ENCODE results near the gene GSN. TPM values are rescaled to one million over a fixed set of nuclear protein-coding genes. Genes with fewer than 3 reads are reported as not detected.

The GSN gene
- total RNA-seq, 1 donor = 253 TPM

DNA sequence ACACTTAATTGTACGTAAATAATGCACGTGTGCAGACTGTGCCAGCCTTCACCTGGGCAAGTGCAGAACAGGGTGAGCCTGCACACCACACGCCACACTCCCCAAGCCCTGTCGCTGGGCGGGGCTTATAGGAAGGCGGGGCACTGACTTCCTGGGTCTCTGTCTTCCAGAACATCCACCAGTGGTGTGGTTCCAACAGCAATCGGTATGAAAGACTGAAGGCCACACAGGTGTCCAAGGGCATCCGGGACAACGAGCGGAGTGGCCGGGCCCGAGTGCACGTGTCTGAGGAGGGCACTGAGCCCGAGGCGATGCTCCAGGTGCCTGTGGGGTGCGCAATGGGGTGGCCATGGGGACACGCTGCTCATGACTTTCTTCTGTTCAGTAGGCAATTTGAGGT lies 44.2 kb downstream of the GSN start:
- H3K4me3 ChIP-seq (ENCODE audit: low read depth, low read length) = no peak overlapping the region
- no peak for DNase-seq (ENCODE audit: low read depth)
- TF ChIP-seq, protein P1, sequence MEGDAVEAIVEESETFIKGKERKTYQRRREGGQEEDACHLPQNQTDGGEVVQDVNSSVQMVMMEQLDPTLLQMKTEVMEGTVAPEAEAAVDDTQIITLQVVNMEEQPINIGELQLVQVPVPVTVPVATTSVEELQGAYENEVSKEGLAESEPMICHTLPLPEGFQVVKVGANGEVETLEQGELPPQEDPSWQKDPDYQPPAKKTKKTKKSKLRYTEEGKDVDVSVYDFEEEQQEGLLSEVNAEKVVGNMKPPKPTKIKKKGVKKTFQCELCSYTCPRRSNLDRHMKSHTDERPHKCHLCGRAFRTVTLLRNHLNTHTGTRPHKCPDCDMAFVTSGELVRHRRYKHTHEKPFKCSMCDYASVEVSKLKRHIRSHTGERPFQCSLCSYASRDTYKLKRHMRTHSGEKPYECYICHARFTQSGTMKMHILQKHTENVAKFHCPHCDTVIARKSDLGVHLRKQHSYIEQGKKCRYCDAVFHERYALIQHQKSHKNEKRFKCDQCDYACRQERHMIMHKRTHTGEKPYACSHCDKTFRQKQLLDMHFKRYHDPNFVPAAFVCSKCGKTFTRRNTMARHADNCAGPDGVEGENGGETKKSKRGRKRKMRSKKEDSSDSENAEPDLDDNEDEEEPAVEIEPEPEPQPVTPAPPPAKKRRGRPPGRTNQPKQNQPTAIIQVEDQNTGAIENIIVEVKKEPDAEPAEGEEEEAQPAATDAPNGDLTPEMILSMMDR (IDR thresholded peaks at IDR 0.05; ENCODE audit: insufficient read depth, low read length) = no peak

DNA sequence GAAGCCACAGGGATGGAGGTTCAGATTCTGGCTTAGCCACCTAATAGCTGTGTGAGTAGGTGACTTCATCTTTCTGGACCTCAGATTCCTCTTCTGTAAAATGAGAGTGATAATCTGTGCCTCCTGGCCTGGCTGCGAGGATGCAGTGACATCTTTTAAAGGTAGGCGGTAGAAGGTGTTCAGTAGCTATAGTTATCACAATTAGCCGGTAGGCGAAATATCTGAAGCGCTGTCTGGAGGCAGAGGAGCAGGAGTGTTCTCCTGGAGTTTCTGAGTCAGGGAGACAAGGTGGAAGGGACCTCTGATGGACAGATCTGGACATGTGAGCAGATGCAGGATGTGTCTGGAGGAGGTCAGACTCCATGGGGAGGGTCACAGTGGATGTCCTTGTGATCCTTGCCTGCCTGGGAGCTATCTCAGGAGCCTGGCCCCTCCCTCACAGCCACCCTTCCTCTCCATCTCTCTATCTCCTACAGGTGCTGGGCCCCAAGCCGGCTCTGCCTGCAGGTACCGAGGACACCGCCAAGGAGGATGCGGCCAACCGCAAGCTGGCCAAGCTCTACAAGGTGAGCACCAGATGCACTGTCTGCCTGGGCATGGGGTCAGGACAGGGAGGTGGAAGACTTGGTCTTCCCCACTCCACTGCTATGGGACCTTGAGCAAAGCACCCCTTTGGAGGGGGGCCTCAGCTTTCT lies 45.6 kb downstream of the GSN start:
- no peak for DNase-seq (ENCODE audit: low read depth)
- no peak overlapping the region for H3K4me3 ChIP-seq (ENCODE audit: low read depth, low read length)
- TF ChIP-seq, protein P1 (IDR thresholded peaks at IDR 0.05; ENCODE audit: insufficient read depth, low read length) = no peak

DNA sequence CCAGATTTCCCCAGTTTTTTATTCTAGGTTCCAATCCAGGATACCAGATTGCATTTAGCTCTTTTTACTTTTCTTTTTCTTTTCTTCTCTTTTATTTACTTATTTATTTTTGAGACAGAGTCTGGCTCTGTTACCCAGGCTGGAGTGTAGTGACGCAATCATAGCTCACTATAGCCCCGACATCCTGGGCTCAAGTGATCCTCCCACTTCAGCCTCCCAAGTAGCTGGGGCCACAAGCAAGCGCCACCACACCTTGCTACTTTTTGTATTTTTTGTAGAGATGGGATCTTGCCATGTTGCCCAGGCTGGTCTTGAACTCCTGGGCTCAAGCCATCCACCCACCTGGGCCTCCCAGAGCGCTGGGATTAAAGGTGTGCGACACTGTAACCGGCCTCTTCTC lies 48.4 kb downstream of the GSN start:
- H3K4me3 ChIP-seq (ENCODE audit: low read depth, low read length) = no peak overlapping the region
- TF ChIP-seq, protein P1 (IDR thresholded peaks at IDR 0.05; ENCODE audit: insufficient read depth, low read length) = no peak
- no peak for DNase-seq (ENCODE audit: low read depth)

- H3K4me3 ChIP-seq (ENCODE audit: low read depth, low read length) = no peak overlapping the region
- DNase-seq (ENCODE audit: low read depth) = no peak
- TF ChIP-seq, protein P1 (IDR thresholded peaks at IDR 0.05; ENCODE audit: insufficient read depth, low read length) = no peak
Observed at GRCh38 chr9:121316852-121317373, 49.0 kb downstream of the GSN start.

DNA sequence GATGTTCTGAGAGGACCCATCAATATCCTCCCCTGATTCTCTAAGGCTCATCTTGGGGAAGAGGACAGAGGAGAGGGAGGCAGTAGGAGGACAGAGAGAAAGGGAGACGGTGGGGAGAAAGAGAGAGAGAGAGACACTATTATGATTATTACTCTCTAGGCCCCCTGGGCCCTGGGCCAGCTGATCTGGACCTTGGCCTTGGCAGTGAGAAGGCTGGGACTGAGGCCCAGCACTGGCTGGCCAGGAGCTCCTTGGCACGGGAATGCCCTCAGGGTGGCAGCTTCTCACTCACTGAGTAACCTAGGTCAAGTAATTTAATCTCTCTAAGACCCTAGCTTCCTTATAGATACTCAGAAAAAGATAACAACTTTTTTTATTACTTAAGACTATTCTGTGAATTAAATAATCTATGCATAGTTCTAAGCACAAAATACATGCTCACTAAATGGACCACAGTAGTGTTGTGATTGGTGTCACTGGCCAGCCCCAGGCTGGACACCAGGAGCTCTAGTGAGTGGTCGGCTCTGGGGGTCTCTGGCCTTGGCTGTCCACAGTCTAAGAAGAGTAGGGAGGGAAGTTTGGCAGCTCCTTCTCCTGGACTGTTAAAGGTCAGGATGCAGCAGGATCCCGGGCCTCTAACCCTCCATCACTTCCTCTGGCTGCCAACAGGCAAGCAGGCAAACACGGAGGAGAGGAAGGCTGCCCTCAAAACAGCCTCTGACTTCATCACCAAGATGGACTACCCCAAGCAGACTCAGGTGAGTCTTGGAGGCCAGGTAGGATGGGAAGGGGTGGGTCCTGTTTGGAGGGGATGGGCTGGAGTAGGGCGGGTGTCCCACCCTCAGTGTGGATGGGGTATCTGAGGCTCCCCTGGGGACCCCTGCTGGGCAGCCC lies 50.0 kb downstream of the GSN start:
- peak; percentile 38 for DNase-seq (ENCODE audit: low read depth)
- TF ChIP-seq, protein P1 (IDR thresholded peaks at IDR 0.05; ENCODE audit: insufficient read depth, low read length) = no peak

DNA sequence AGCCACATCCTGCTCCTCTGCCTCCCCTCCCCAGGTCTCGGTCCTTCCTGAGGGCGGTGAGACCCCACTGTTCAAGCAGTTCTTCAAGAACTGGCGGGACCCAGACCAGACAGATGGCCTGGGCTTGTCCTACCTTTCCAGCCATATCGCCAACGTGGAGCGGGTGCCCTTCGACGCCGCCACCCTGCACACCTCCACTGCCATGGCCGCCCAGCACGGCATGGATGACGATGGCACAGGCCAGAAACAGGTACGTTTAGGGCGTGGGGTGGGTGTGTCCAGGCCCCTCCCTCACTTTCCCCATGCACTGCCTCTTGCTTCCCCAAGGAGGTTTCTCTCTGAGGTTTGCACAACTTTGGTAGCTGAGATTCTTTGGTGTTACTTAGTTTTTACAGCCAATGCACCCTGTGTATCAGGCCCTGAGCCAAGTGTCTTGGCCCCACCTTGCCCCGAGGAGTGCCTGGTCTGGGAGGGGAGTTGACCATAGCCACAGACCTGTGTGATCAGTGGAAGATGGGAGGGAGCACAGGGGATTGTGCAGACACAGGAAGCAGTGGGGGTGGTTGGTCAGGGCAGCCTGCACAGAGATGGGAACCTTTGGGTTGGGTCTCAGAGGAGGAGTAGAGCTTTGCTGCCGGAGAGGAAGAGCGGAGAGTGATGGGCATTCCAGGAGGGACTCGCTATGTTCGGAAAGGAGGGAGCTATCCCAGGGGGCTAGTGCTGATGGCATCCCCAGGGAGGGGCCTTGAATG lies 50.8 kb downstream of the GSN start:
- no peak for DNase-seq (ENCODE audit: low read depth)
- TF ChIP-seq, protein P1 (IDR thresholded peaks at IDR 0.05; ENCODE audit: insufficient read depth, low read length) = no peak
- H3K4me3 ChIP-seq (ENCODE audit: low read depth, low read length) = no peak overlapping the region

More for the DNA sequence above, 50.0 kb downstream of the GSN start:
- no peak overlapping the region for H3K4me3 ChIP-seq (ENCODE audit: low read depth, low read length)

Measured in fibroblast of the aortic adventitia (primary cell).